Peyer's patch (tissue), 4 donors: ENCODE measurements around the gene POFUT2.

Experiments
- CTCF ChIP-seq, 6 experiments: fragments of 450-650 bp in 4 of 6; fragments of 200-600 bp in 2 of 6; sonication (generic) in 1 of 6; IDR thresholded peaks; one replicate each; pipeline ENCODE4 v1.5.1; 2017 to 2019; ENCODE audit warnings: antibody characterized with exemption in 6 of 6, mild to moderate bottlenecking in 3 of 6, moderate library complexity in 1 of 6
- POLR2A ChIP-seq, 2 donors: fragments of 450-650 bp; IDR thresholded peaks; one replicate each; pipeline ENCODE4 v1.5.1; 2017; ENCODE audit warnings: antibody characterized with exemption in 2 of 2, mild to moderate bottlenecking in 2 of 2, moderate library complexity in 2 of 2

DNA sequence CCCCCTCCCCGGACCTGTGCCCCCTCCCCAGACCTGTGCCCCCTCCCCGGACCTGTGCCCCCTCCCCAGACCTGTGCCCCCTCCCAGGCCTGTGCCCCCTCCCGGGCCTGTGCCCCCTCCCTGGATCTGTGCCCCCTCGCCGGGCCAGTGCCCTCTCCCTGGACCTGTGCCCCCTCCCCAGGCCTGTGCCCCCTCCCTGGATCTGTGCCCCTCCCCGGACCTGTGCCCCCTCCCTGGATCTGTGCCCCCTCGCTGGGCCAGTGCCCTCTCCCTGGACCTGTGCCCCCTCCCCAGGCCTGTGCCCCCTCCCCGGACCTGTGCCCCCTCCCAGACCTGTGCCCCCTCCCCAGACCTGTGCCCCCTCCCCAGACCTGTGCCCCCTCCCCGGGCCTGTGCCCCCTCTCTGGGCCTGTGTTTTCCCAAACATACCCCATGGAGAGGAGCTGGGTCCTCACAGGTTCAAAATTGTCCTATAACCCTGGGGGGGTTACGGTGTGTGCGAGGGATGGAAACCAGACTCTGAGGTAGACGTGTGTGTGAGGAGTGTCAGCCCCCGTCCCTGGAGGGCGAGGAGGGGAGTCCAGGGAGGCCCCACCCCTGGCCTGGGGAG lies 47.6 kb upstream of the POFUT2 start:
- TF ChIP-seq CTCF (IDR thresholded peaks at IDR 0.05) (no peak), POLR2A (IDR thresholded peaks at IDR 0.05) (no peak)
